Measurements from ENCODE around the gene RBM34. TPM values are rescaled to one million over a fixed set of nuclear protein-coding genes. Genes with fewer than 3 reads are reported as not detected.
"Not testable (repeated sequence)": the region's sequence is repeated elsewhere in the genome, so short reads cannot be mapped to it uniquely, and the experiment has no call there.

Gene RBM34
- polyA plus RNA-seq, 3 donors = 20.5 to 25.7 (median 22.5) TPM

- Histone ChIP-seq H3K4me2 (replicated peaks; ENCODE audit: extremely low read depth, low read length, poor library complexity, severe bottlenecking) (no peak overlapping the region), H3K4me3 (replicated peaks in 1 of 3; ENCODE audit: low read depth in 2 of 3, low read length in 3 of 3) (no peak overlapping the region), H2AFZ (ENCODE audit: insufficient read depth, low read depth, low read length, poor library complexity, severe bottlenecking) (no peak overlapping the region), H3K9me3 (replicated peaks in 1 of 2; ENCODE audit: control insufficient read depth in 1 of 2, insufficient read depth in 1 of 2, low read length in 2 of 2) (no peaks in the 10 kb centered on the region), H3K36me3 (replicated peaks in 1 of 2; ENCODE audit: control insufficient read depth in 1 of 2, insufficient read depth in 2 of 2, low read length in 2 of 2) (no peaks in the 10 kb centered on the region), H3K4me1 (ENCODE audit: control insufficient read depth in 1 of 2, insufficient read depth in 2 of 2, low read length in 2 of 2) (peaks cover 5 to 6% of the 10 kb centered on the region in 2 donors), H4K20me1 (ENCODE audit: insufficient read depth, low read length) (no peaks in the 10 kb centered on the region), H3K27ac (ENCODE audit: low read depth in 1 of 2, low read length in 2 of 2) (no peak overlapping the region), H3K27me3 (ENCODE audit: control insufficient read depth in 2 of 2, insufficient read depth in 2 of 2, low read length in 2 of 2) (no peaks in the 10 kb centered on the region), H3K79me2 (ENCODE audit: insufficient read depth, low read length) (no peaks in the 10 kb centered on the region), H3K9ac (ENCODE audit: insufficient read depth, low read length, poor library complexity, severe bottlenecking) (no peak overlapping the region)
- 100% methylated on average over 1 of the region's 6 CpGs for whole genome bisulfite sequencing (ENCODE audit: insufficient coverage)
- Mint-ChIP-seq H3K36me3 (no peaks in the 10 kb centered on the region), H3K4me3 (no peak overlapping the region), H3K27ac (no peak overlapping the region), H3K27me3 (ENCODE audit: low read depth in 3 of 3) (peaks cover 3 to 4% (median 4%) of the 10 kb centered on the region in 3 donors), H3K9me3 (peaks cover 0 to 5% (median 0%) of the 10 kb centered on the region in 7 donors), H3K4me1 (peaks cover 14% of the 10 kb centered on the region)
- intact Hi-C loops (cut with micrococcal nuclease) = no loop called here
- no peak for TF ChIP-seq CTCF (IDR thresholded peaks at IDR 0.05)
- no peak for DNase-seq
These were observed 62.5 kb downstream of the RBM34 start for GRCh38 chr1:235098547-235098946.

- H3K9me3 Mint-ChIP-seq; H3K27ac Mint-ChIP-seq; H3K27ac ChIP-seq (ENCODE audit: low read depth in 1 of 2, low read length in 2 of 2); H3K4me3 ChIP-seq (replicated peaks in 1 of 3; ENCODE audit: low read depth in 2 of 3, low read length in 3 of 3); H3K4me2 ChIP-seq (replicated peaks; ENCODE audit: extremely low read depth, low read length, poor library complexity, severe bottlenecking); H3K4me3 Mint-ChIP-seq; H4K20me1 ChIP-seq (ENCODE audit: insufficient read depth, low read length); H3K9ac ChIP-seq (ENCODE audit: insufficient read depth, low read length, poor library complexity, severe bottlenecking); H3K27me3 Mint-ChIP-seq (ENCODE audit: low read depth in 3 of 3); H3K36me3 Mint-ChIP-seq; H2AFZ ChIP-seq (ENCODE audit: insufficient read depth, low read depth, low read length, poor library complexity, severe bottlenecking); intact Hi-C loops (cut with micrococcal nuclease); H3K27me3 ChIP-seq (ENCODE audit: control insufficient read depth in 2 of 2, insufficient read depth in 2 of 2, low read length in 2 of 2); H3K36me3 ChIP-seq (replicated peaks in 1 of 2; ENCODE audit: control insufficient read depth in 1 of 2, insufficient read depth in 2 of 2, low read length in 2 of 2); DNase-seq; H3K9me3 ChIP-seq (replicated peaks in 1 of 2; ENCODE audit: control insufficient read depth in 1 of 2, insufficient read depth in 1 of 2, low read length in 2 of 2); H3K79me2 ChIP-seq (ENCODE audit: insufficient read depth, low read length): not testable (repeated sequence)
- WGBS (ENCODE audit: insufficient coverage) = 97% methylated on average over 11 of the region's 14 CpGs
- peaks cover 19% of the 10 kb centered on the region for H3K4me1 Mint-ChIP-seq
- H3K4me1 ChIP-seq (ENCODE audit: control insufficient read depth in 1 of 2, insufficient read depth in 2 of 2, low read length in 2 of 2) = peaks cover 9 to 10% of the 10 kb centered on the region in 2 donors
These were observed 63.5 kb downstream of the RBM34 start for GRCh38 chr1:235097501-235097900.
